Measurements from ENCODE around the gene PPP1R9A. TPM values are rescaled to one million over a fixed set of nuclear protein-coding genes. Genes with fewer than 3 reads are reported as not detected.

Gene PPP1R9A
- total RNA-seq, 4 donors from 2014 or later, result 5.9 to 38.2 (median 13.7) TPM

DNA sequence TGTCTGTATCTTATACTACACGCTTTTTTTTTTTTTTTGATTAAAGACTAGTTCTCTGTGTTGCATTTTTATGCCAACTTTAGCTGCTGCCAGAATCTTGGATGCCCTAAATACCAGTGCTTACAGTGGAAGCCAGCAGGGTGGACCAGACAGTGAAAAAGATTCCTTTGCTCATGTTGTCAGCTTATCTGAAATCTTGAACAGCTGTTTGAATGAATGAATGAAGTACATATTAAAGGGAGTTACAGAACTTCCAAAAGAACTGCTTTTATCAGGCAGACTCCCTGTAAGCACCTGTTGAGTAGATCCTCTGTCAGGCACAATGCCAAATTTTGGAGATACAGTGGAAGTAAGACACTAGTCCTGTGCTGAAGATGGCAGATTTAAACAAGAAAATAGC, 184.9 kb downstream of the PPP1R9A start:
- DNase-seq (no peak), ATAC-seq (no peak)
- H3K27ac ChIP-seq, result no peak overlapping the region
- peaks cover 6 to 12% of the 10 kb centered on the region in 2 donors for H3K4me1 ChIP-seq
- TF ChIP-seq, protein P1, sequence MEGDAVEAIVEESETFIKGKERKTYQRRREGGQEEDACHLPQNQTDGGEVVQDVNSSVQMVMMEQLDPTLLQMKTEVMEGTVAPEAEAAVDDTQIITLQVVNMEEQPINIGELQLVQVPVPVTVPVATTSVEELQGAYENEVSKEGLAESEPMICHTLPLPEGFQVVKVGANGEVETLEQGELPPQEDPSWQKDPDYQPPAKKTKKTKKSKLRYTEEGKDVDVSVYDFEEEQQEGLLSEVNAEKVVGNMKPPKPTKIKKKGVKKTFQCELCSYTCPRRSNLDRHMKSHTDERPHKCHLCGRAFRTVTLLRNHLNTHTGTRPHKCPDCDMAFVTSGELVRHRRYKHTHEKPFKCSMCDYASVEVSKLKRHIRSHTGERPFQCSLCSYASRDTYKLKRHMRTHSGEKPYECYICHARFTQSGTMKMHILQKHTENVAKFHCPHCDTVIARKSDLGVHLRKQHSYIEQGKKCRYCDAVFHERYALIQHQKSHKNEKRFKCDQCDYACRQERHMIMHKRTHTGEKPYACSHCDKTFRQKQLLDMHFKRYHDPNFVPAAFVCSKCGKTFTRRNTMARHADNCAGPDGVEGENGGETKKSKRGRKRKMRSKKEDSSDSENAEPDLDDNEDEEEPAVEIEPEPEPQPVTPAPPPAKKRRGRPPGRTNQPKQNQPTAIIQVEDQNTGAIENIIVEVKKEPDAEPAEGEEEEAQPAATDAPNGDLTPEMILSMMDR (IDR thresholded peaks at IDR 0.05 in 4 of 5, conservative IDR thresholded peaks at IDR 0.05 in 1 of 5), result no peak
- no peak for TF ChIP-seq POLR2A (IDR thresholded peaks at IDR 0.05)
- H3K9me3 ChIP-seq, result no peaks in the 10 kb centered on the region
- no peak overlapping the region for H3K4me3 ChIP-seq
- no peaks in the 10 kb centered on the region for H3K36me3 ChIP-seq
- no peaks in the 10 kb centered on the region for H3K27me3 ChIP-seq
- intact Hi-C loops (cut with DNase I; ENCODE audit: low total_unique reads) (no loop called here), in situ Hi-C loops (cut with MboI; ENCODE audit: low sequenced_read_pairs in 4 of 4) (no loop called here)

DNA sequence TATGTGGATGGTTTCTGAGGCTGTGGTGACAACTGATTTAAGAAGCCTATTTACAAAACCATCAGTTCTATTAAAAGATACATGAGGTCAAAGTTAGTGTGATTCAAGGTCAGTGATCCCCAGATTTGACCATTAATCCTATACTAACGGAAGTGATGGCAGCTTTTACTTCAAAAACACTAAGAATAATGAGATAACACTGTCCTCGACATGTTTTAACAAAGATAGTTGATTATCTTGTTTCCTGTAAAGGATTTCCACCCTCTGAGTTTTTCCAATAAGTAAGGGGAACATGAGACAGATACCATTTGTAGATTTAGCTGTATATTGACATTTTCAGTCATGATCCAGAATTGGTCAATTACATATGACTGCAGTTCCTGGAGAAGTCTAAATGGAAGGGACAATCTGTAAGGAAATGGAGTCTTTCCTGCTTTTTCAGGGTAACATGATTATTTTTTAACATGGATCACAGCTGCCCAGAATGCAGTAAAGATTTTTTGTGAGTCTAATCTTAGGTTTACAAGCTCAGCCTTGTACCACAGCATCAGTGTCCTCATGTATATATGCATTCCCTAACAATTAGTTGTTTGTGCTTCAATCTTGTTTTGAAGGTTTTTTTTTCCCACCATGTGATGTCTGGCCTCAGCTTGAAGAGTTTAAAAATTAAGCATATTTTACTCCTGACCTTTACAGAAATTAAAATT, 188.0 kb downstream of the PPP1R9A start:
- Histone ChIP-seq H3K27me3 (no peaks in the 10 kb centered on the region), H3K9me3 (no peaks in the 10 kb centered on the region), H3K4me3 (no peak overlapping the region), H3K4me1 (peaks cover 6 to 8% of the 10 kb centered on the region in 2 donors), H3K36me3 (no peaks in the 10 kb centered on the region), H3K27ac (no peak overlapping the region)
- DNase-seq (no peak), ATAC-seq (no peak)
- intact Hi-C loops (cut with DNase I; ENCODE audit: low total_unique reads) (no loop called here), in situ Hi-C loops (cut with MboI; ENCODE audit: low sequenced_read_pairs in 4 of 4) (no loop called here)
- TF ChIP-seq, protein P1 (IDR thresholded peaks at IDR 0.05 in 4 of 5, conservative IDR thresholded peaks at IDR 0.05 in 1 of 5), result no peak
- no peak for TF ChIP-seq POLR2A (IDR thresholded peaks at IDR 0.05)

DNA sequence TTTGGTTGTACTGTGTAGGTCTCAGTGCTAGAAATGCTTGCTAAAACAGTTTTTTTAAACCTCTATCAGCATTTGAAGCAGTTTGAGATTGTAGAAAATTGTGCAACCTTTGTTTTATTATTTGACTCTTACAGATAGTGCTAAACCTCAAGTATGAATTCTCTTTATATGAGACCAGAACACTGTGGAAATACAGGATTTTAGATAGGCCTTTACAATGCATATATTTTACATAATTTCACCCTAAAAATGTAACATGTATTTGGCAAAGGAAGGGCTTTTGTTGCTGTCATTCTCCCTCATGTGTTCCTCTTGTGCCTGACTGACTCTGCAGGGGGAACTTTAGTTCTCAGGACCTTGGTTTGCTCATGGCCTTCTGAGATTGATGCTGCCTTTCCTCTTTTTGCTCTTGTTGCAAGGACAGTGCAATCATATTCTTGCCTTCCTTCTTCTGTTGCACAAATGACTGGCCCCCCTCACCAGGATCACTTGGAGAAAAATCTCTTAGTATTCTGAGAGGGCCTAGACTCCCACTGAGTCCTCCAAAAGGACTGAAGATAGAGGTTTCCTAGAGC, 188.7 kb downstream of the PPP1R9A start:
- no peak for ATAC-seq
- Histone ChIP-seq H3K4me1 (peaks cover 6 to 8% of the 10 kb centered on the region in 2 donors), H3K27me3 (no peaks in the 10 kb centered on the region), H3K27ac (no peak overlapping the region), H3K4me3 (no peak overlapping the region), H3K9me3 (no peaks in the 10 kb centered on the region), H3K36me3 (no peaks in the 10 kb centered on the region)
- DNase-seq, result no peak
- TF ChIP-seq, protein P1 (IDR thresholded peaks at IDR 0.05 in 4 of 5, conservative IDR thresholded peaks at IDR 0.05 in 1 of 5), result no peak
- in situ Hi-C loops (cut with MboI; ENCODE audit: low sequenced_read_pairs in 4 of 4), result no loop called here
- intact Hi-C loops (cut with DNase I; ENCODE audit: low total_unique reads), result no loop called here

DNA sequence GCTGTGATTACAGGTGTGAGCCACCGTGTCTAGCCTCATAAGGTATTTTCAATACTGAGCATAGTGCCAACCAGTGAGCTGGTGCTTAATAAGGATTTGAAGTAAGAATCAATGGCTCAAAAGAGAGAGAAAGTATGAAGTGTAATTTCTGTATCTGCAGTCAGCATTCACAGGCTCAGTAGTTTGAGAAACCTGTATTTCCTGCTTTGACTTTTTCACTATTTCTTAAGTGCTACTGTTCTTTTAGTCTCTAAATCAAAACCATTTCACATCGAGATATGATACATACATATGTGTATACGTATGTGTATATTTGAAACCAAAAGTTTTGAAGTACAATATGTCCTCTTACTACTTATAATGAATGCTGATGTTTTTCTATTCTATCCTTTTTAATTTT, 189.9 kb downstream of the PPP1R9A start:
- TF ChIP-seq POLR2A (IDR thresholded peaks at IDR 0.05), result no peak
- TF ChIP-seq, protein P1 (IDR thresholded peaks at IDR 0.05 in 4 of 5, conservative IDR thresholded peaks at IDR 0.05 in 1 of 5), result no peak
- in situ Hi-C loops (cut with MboI; ENCODE audit: low sequenced_read_pairs in 4 of 4) (no loop called here), intact Hi-C loops (cut with DNase I; ENCODE audit: low total_unique reads) (no loop called here)
- H3K9me3 ChIP-seq, result no peaks in the 10 kb centered on the region
- H3K27ac ChIP-seq, result no peak overlapping the region
- no peak overlapping the region for H3K4me3 ChIP-seq
- H3K27me3 ChIP-seq, result no peaks in the 10 kb centered on the region
- DNase-seq (no peak), ATAC-seq (no peak)
- no peaks in the 10 kb centered on the region for H3K36me3 ChIP-seq
- H3K4me1 ChIP-seq, result peaks cover 2 to 3% of the 10 kb centered on the region in 2 donors
